Stomach (tissue), 9 donors: Measurements from ENCODE around the gene RNF130. TPM values are rescaled to one million over a fixed set of nuclear protein-coding genes. Genes with fewer than 3 reads are reported as not detected.

ENCODE experiments used
- DNase-seq, 2 donors: peaks; one replicate each; pipeline versions ENCODE4 v3.0.0 to v3.0.0-alpha.2; 2013 to 2019
- H3K27ac ChIP-seq, 5 donors: fragments of 200-600 bp in 4 of 5; sonication (generic) in 4 of 5; one replicate each; pipeline ENCODE4 v1.5.1; 2013 to 2019; ENCODE audit warnings: mild to moderate bottlenecking in 1 of 5, moderate library complexity in 1 of 5
- H3K27me3 ChIP-seq, 3 donors: fragments of 200-600 bp; sonication (generic); one replicate each; pipeline ENCODE4 v1.5.1; 2017 to 2019; ENCODE audit warnings: mixed run types in 1 of 3
- H3K36me3 ChIP-seq, 4 donors: fragments of 200-600 bp; sonication (generic); 1 replicate in 3 of 4; 2 replicates in 1 of 4; pipeline ENCODE4 v1.5.1; 2016 to 2019
- H3K4me1 ChIP-seq, 4 donors: fragments of 200-600 bp; sonication (generic); one replicate each; pipeline ENCODE4 v1.5.1; 2016 to 2019
- H3K4me3 ChIP-seq, 4 donors: fragments of 200-600 bp; sonication (generic) in 3 of 4; one replicate each; pipeline ENCODE4 v1.5.1; 2016 to 2019; ENCODE audit warnings: mild to moderate bottlenecking in 1 of 4
- H3K9me3 ChIP-seq, 4 donors: fragments of 200-600 bp; sonication (generic); one replicate each; pipeline ENCODE4 v1.5.1; 2016 to 2019
- CTCF ChIP-seq, 7 experiments: fragments of 450-650 bp in 4 of 7; fragments of 200-600 bp in 3 of 7; sonication (generic) in 3 of 7; IDR thresholded peaks; one replicate each; pipeline ENCODE4 v1.5.1; 2016 to 2019; ENCODE audit warnings: antibody characterized with exemption in 7 of 7, control low read depth in 2 of 7, mild to moderate bottlenecking in 1 of 7
- EP300 ChIP-seq: sonication (generic); formaldehyde crosslinking; IDR thresholded peaks from one replicate; pipeline ENCODE4 v1.6.1; 2017; ENCODE audit warnings: antibody characterized with exemption
- POLR2A ChIP-seq, 4 donors: fragments of 450-650 bp; IDR thresholded peaks; one replicate each; pipeline ENCODE4 v1.6.1; 2016; ENCODE audit warnings: antibody characterized with exemption in 4 of 4, control low read depth in 2 of 4, mild to moderate bottlenecking in 1 of 4, moderate library complexity in 1 of 4
- POLR2AphosphoS5 ChIP-seq, 3 donors: sonication (generic); formaldehyde crosslinking; IDR thresholded peaks; one replicate each; pipeline ENCODE4 v1.6.1; 2016; ENCODE audit warnings: antibody characterized with exemption in 3 of 3
- WGBS, 5 donors: extraction: QIAGEN DNeasy Blood & Tissue Kit in 3 of 5; methylation state at CpG; one replicate each; pipeline versions ENCODE4 v1.1.5 to v1.1.7; 2013 to 2018; 5-methylcytosine and 5-hydroxymethylcytosine counted together
- intact Hi-C: fragments of 100-400 bp; cut with DNase I; formaldehyde crosslinking; loops from one replicate; pipeline ENCODE4 v1.15.1; 2023; ENCODE audit warnings: low total_unique reads
- polyA plus RNA-seq, 3 donors: library from polyadenylated mRNA; stranded (reverse); fragments of 200-250 nt; gene quantifications; one replicate each; pipeline ENCODE4 v1.2.3, GENCODE V29; 2013
- total RNA-seq, 5 donors: library from RNA; depleted of rRNA; stranded (reverse); fragments of >200 nt; gene quantifications; one replicate each; pipeline versions ENCODE4 v1.1.0 to v1.2.3, GENCODE V29; 2014 to 2016
- donor health status: healthy with polysubstance abuse.
- donor health status: Bipolar disorder and iron deficiency.
- donor health status: healthy.

Gene RNF130
- total and polyA plus RNA-seq, 8 donors = 27.0 to 87.8 (median 56.1) TPM

GRCh38 chr5:179967489-179967888 lies 104.1 kb downstream of the RNF130 start:
- TF ChIP-seq CTCF (IDR thresholded peaks at IDR 0.05) (no peak), EP300 (no peak), POLR2A (IDR thresholded peaks at IDR 0.05) (no peak), POLR2AphosphoS5 (IDR thresholded peaks at IDR 0.05) (no peak)
- H3K27me3 ChIP-seq = no peaks in the 10 kb centered on the region
- 17 to 60% (median 27%) methylated on average over 1 of the region's 1 CpG for WGBS, 5 donors
- peaks cover 33 to 73% (median 66%) of the 10 kb centered on the region in 4 donors for H3K36me3 ChIP-seq
- no peaks in the 10 kb centered on the region for H3K4me1 ChIP-seq
- H3K9me3 ChIP-seq = no peaks in the 10 kb centered on the region
- peak in 1 of 2 donors; percentile 60 for DNase-seq
- no peak overlapping the region for H3K4me3 ChIP-seq
- peak overlapping the region in 1 of 5 donors; percentile 4 for H3K27ac ChIP-seq
- intact Hi-C loops = no loop called here

GRCh38 chr5:179964015-179964414 lies 107.5 kb downstream of the RNF130 start:
- H3K9me3 ChIP-seq = no peaks in the 10 kb centered on the region
- intact Hi-C loops = no loop called here
- peaks cover 30 to 79% (median 70%) of the 10 kb centered on the region in 4 donors for H3K36me3 ChIP-seq
- WGBS, 5 donors = 95 to 98% (median 96%) methylated on average over 8 of the region's 8 CpGs
- no peak for TF ChIP-seq EP300
- no peak for TF ChIP-seq POLR2AphosphoS5 (IDR thresholded peaks at IDR 0.05)
- TF ChIP-seq POLR2A (IDR thresholded peaks at IDR 0.05) = no peak
- TF ChIP-seq CTCF (IDR thresholded peaks at IDR 0.05) = no peak
- H3K27ac ChIP-seq = no peak overlapping the region
- H3K4me1 ChIP-seq = no peaks in the 10 kb centered on the region
- no peak for DNase-seq
- no peaks in the 10 kb centered on the region for H3K27me3 ChIP-seq
- H3K4me3 ChIP-seq = no peak overlapping the region

- H3K27ac ChIP-seq = no peak overlapping the region
- intact Hi-C loops = no loop called here
- 79 to 86% (median 81%) methylated on average over 4 of the region's 4 CpGs for WGBS, 5 donors
- no peaks in the 10 kb centered on the region for H3K4me1 ChIP-seq
- TF ChIP-seq EP300 = no peak
- no peak for TF ChIP-seq POLR2AphosphoS5 (IDR thresholded peaks at IDR 0.05)
- TF ChIP-seq CTCF (IDR thresholded peaks at IDR 0.05) = no peak
- no peak for TF ChIP-seq POLR2A (IDR thresholded peaks at IDR 0.05)
- H3K36me3 ChIP-seq = peaks cover 30 to 80% (median 71%) of the 10 kb centered on the region in 4 donors
- no peak overlapping the region for H3K4me3 ChIP-seq
- no peak for DNase-seq
- H3K9me3 ChIP-seq = no peaks in the 10 kb centered on the region
- no peaks in the 10 kb centered on the region for H3K27me3 ChIP-seq
These were observed 108.2 kb downstream of the RNF130 start for GRCh38 chr5:179963375-179963774.

- intact Hi-C loops = no loop called here
- Histone ChIP-seq H3K9me3 (no peaks in the 10 kb centered on the region), H3K36me3 (peaks cover 19 to 75% (median 70%) of the 10 kb centered on the region in 4 donors), H3K27me3 (no peaks in the 10 kb centered on the region), H3K4me3 (no peak overlapping the region), H3K4me1 (no peaks in the 10 kb centered on the region), H3K27ac (no peak overlapping the region)
- no peak for DNase-seq
- WGBS, 5 donors = 63 to 85% (median 73%) methylated on average over 5 of the region's 5 CpGs
- TF ChIP-seq POLR2AphosphoS5 (IDR thresholded peaks at IDR 0.05) (no peak), POLR2A (IDR thresholded peaks at IDR 0.05) (no peak), CTCF (IDR thresholded peaks at IDR 0.05) (no peak), EP300 (no peak)
These were observed 111.2 kb downstream of the RNF130 start for GRCh38 chr5:179960204-179960831.
